Fibroblast of lung (primary cell): ENCODE data around the gene CDKN1A. TPM values are rescaled to one million over a fixed set of nuclear protein-coding genes. Genes with fewer than 3 reads are reported as not detected.
A peak's percentile ranks its signal among the peaks of the same experiment; 100 is the strongest.

ENCODE experiments used
- DNase-seq, 2 donors: peaks; one replicate each; pipeline versions ENCODE4 v3.0.0 to v3.0.0-alpha.2; 2010; ENCODE audit warnings: low read depth in 2 of 2
- H2AFZ ChIP-seq: 2 replicates; pipeline ENCODE4 v1.5.1; 2012; ENCODE audit warnings: low read length, control low read depth, inconsistent platforms
- H3K27ac ChIP-seq: 2 replicates; pipeline ENCODE4 v1.5.1; 2011; ENCODE audit warnings: low read length, control low read depth; ENCODE audit not compliant: insufficient read depth
- H3K27me3 ChIP-seq: 2 replicates; pipeline ENCODE4 v1.5.1; 2011; ENCODE audit warnings: mild to moderate bottlenecking, low read length; ENCODE audit not compliant: control insufficient read depth, insufficient read depth
- H3K36me3 ChIP-seq: 2 replicates; pipeline ENCODE4 v1.5.1; 2011; ENCODE audit warnings: low read length; ENCODE audit not compliant: control insufficient read depth, insufficient read depth
- H3K4me1 ChIP-seq: 2 replicates; pipeline ENCODE4 v1.5.1; 2011; ENCODE audit warnings: low read length; ENCODE audit not compliant: control insufficient read depth, insufficient read depth; ENCODE audit errors: extremely low read depth
- H3K4me2 ChIP-seq: 2 replicates; pipeline ENCODE4 v1.5.1; 2011; ENCODE audit warnings: low read length, control low read depth; ENCODE audit not compliant: insufficient read depth; ENCODE audit errors: extremely low read depth
- H3K4me3 ChIP-seq, 4 experiments: fragments of 200-600 bp in 1 of 4; sonication (generic) in 1 of 4; replicated peaks in 1 of 4; 2 replicates each; pipeline ENCODE4 v1.5.1; 2011 to 2016; ENCODE audit warnings: low read length in 4 of 4, low read depth in 3 of 4, mild to moderate bottlenecking in 3 of 4, control low read depth in 2 of 4, inconsistent platforms in 1 of 4, mixed read lengths in 1 of 4; ENCODE audit not compliant: insufficient read depth in 1 of 4; ENCODE audit errors: control extremely low read depth in 1 of 4
- H3K79me2 ChIP-seq: 2 replicates; pipeline ENCODE4 v1.5.1; 2012; ENCODE audit warnings: mild to moderate bottlenecking, low read length, inconsistent platforms; ENCODE audit not compliant: control insufficient read depth, insufficient read depth
- H3K9ac ChIP-seq: 2 replicates; pipeline ENCODE4 v1.5.1; 2011; ENCODE audit warnings: mild to moderate bottlenecking, low read length, control low read depth; ENCODE audit not compliant: insufficient read depth
- H3K9me3 ChIP-seq: 2 replicates; pipeline ENCODE4 v1.5.1; 2012; ENCODE audit warnings: low read depth, low read length; ENCODE audit not compliant: control insufficient read depth, insufficient read depth
- H4K20me1 ChIP-seq: 2 replicates; pipeline ENCODE4 v1.5.1; 2011; ENCODE audit warnings: low read length; ENCODE audit not compliant: control insufficient read depth, insufficient read depth; ENCODE audit errors: extremely low read depth
- EZH2 ChIP-seq: IDR thresholded peaks from 2 replicates; pipeline ENCODE4 v1.5.1; 2012; ENCODE audit warnings: low read length, control low read depth, mild to moderate bottlenecking; ENCODE audit errors: missing control alignments
- polyA plus RNA-seq, 2 donors: library from polyadenylated mRNA; depleted of rRNA in 1 of 2; stranded (reverse) in 1 of 2; unstranded in 1 of 2; fragments of >200 nt; gene quantifications; 2 replicates each; pipeline ENCODE4 v1.2.1, GENCODE V29; 2011 to 2012; ENCODE audit warnings: missing spikeins in 1 of 2
- total RNA-seq: library from RNA; depleted of rRNA; stranded (reverse); fragments of >200 nt; gene quantifications from 2 replicates; pipeline ENCODE4 v1.2.1, GENCODE V29; 2014
- TF ChIP-seq, protein P1 (sequence below), 2 donors: IDR thresholded peaks in 1 of 2; conservative IDR thresholded peaks in 1 of 2; 1 replicate in 1 of 2; 2 replicates in 1 of 2; pipeline ENCODE4 v1.5.1; 2011 to 2012; ENCODE audit warnings: low read length in 2 of 2, control low read depth in 1 of 2, inconsistent platforms in 1 of 2, low read depth in 1 of 2, mild to moderate bottlenecking in 1 of 2

The CDKN1A gene
- total and polyA plus RNA-seq, 2 donors (not counting 1 experiment from before 2014, with no cell fraction given): 166 to 900 TPM

GRCh38 chr6:36639171-36639808 lies 39.2 kb upstream of the CDKN1A start:
- H3K9me3 ChIP-seq: no peaks in the 10 kb centered on the region
- no peak for TF ChIP-seq EZH2
- TF ChIP-seq, protein P1, sequence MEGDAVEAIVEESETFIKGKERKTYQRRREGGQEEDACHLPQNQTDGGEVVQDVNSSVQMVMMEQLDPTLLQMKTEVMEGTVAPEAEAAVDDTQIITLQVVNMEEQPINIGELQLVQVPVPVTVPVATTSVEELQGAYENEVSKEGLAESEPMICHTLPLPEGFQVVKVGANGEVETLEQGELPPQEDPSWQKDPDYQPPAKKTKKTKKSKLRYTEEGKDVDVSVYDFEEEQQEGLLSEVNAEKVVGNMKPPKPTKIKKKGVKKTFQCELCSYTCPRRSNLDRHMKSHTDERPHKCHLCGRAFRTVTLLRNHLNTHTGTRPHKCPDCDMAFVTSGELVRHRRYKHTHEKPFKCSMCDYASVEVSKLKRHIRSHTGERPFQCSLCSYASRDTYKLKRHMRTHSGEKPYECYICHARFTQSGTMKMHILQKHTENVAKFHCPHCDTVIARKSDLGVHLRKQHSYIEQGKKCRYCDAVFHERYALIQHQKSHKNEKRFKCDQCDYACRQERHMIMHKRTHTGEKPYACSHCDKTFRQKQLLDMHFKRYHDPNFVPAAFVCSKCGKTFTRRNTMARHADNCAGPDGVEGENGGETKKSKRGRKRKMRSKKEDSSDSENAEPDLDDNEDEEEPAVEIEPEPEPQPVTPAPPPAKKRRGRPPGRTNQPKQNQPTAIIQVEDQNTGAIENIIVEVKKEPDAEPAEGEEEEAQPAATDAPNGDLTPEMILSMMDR (conservative IDR thresholded peaks at IDR 0.05 in 1 of 2, IDR thresholded peaks at IDR 0.05 in 1 of 2; ENCODE audit: low read depth in 1 of 2, low read length in 2 of 2): no peak
- no peak for DNase-seq
- H4K20me1 ChIP-seq: no peaks in the 10 kb centered on the region
- no peaks in the 10 kb centered on the region for H3K36me3 ChIP-seq
- no peaks in the 10 kb centered on the region for H3K79me2 ChIP-seq
- peaks cover 13% of the 10 kb centered on the region for H3K4me1 ChIP-seq
- no peak overlapping the region for H3K4me3 ChIP-seq
- no peak overlapping the region for H2AFZ ChIP-seq
- no peak overlapping the region for H3K4me2 ChIP-seq
- H3K9ac ChIP-seq: no peak overlapping the region
- no peak overlapping the region for H3K27ac ChIP-seq
- no peaks in the 10 kb centered on the region for H3K27me3 ChIP-seq

- Histone ChIP-seq H2AFZ (no peak overlapping the region), H4K20me1 (no peaks in the 10 kb centered on the region), H3K4me1 (peaks cover 21% of the 10 kb centered on the region), H3K4me2 (no peak overlapping the region), H3K4me3 (no peak overlapping the region), H3K9ac (no peak overlapping the region), H3K79me2 (no peaks in the 10 kb centered on the region), H3K9me3 (no peaks in the 10 kb centered on the region), H3K27ac (no peak overlapping the region), H3K27me3 (no peaks in the 10 kb centered on the region), H3K36me3 (no peaks in the 10 kb centered on the region)
- DNase-seq: no peak
- TF ChIP-seq, protein P1 (conservative IDR thresholded peaks at IDR 0.05 in 1 of 2, IDR thresholded peaks at IDR 0.05 in 1 of 2; ENCODE audit: low read depth in 1 of 2, low read length in 2 of 2): no peak
- TF ChIP-seq EZH2: no peak
These were observed 37.0 kb upstream of the CDKN1A start for GRCh38 chr6:36641543-36641942.

- TF ChIP-seq, protein P1 (conservative IDR thresholded peaks at IDR 0.05 in 1 of 2, IDR thresholded peaks at IDR 0.05 in 1 of 2; ENCODE audit: low read depth in 1 of 2, low read length in 2 of 2): no peak
- no peak for TF ChIP-seq EZH2
- H3K9me3 ChIP-seq: no peaks in the 10 kb centered on the region
- no peak overlapping the region for H2AFZ ChIP-seq
- no peak overlapping the region for H3K4me2 ChIP-seq
- no peak overlapping the region for H3K4me3 ChIP-seq
- peaks cover 21% of the 10 kb centered on the region for H3K4me1 ChIP-seq
- H3K27ac ChIP-seq: no peak overlapping the region
- no peaks in the 10 kb centered on the region for H3K79me2 ChIP-seq
- DNase-seq: peak; percentile 86 to 88
- no peak overlapping the region for H3K9ac ChIP-seq
- no peaks in the 10 kb centered on the region for H3K27me3 ChIP-seq
- H4K20me1 ChIP-seq: no peaks in the 10 kb centered on the region
- H3K36me3 ChIP-seq: no peaks in the 10 kb centered on the region
These were observed 35.3 kb upstream of the CDKN1A start for GRCh38 chr6:36642913-36643817.
